ENCODE data around the gene FOXK2.

GRCh38 chr17:82583720-82584234, 64.2 kb downstream of the FOXK2 start:
- TF ChIP-seq POLR2AphosphoS5 (IDR thresholded peaks at IDR 0.05; ENCODE audit: borderline replicate concordance, low read depth, low read length): no peak
- TF ChIP-seq EZH2 (IDR thresholded peaks at IDR 0.05): no peak
